Measurements from ENCODE around the gene KCNMA1.

Gene KCNMA1

GRCh38 chr10:77597560-77597959 is 40.0 kb downstream of the KCNMA1 start:
- TF ChIP-seq CTCF (IDR thresholded peaks at IDR 0.05; ENCODE audit: low read depth, low read length), result no peak
- no peak for DNase-seq (ENCODE audit: extremely low read depth, low read depth)

- no peak for TF ChIP-seq CTCF (IDR thresholded peaks at IDR 0.05; ENCODE audit: low read depth, low read length)
- DNase-seq (ENCODE audit: extremely low read depth, low read depth), result no peak
These were observed 43.2 kb downstream of the KCNMA1 start for GRCh38 chr10:77594471-77594783.

- no peak for DNase-seq (ENCODE audit: extremely low read depth, low read depth)
- no peak for TF ChIP-seq CTCF (IDR thresholded peaks at IDR 0.05; ENCODE audit: low read depth, low read length)
These were observed 43.7 kb downstream of the KCNMA1 start for GRCh38 chr10:77593771-77594470.

GRCh38 chr10:77592946-77593636 is 44.5 kb downstream of the KCNMA1 start:
- DNase-seq (ENCODE audit: extremely low read depth, low read depth), result peak; percentile 76
- no peak for TF ChIP-seq CTCF (IDR thresholded peaks at IDR 0.05; ENCODE audit: low read depth, low read length)

- TF ChIP-seq CTCF (IDR thresholded peaks at IDR 0.05; ENCODE audit: low read depth, low read length), result no peak
- DNase-seq (ENCODE audit: extremely low read depth, low read depth), result no peak
These were observed 45.1 kb downstream of the KCNMA1 start for GRCh38 chr10:77592510-77592909.

- no peak for TF ChIP-seq CTCF (IDR thresholded peaks at IDR 0.05; ENCODE audit: low read depth, low read length)
- no peak for DNase-seq (ENCODE audit: extremely low read depth, low read depth)
These were observed 46.2 kb downstream of the KCNMA1 start for GRCh38 chr10:77591238-77591880.

All from AG09319 (cell line).